Peyer's patch (tissue), 4 donors: ENCODE measurements around the gene LRFN5. TPM values are rescaled to one million over a fixed set of nuclear protein-coding genes. Genes with fewer than 3 reads are reported as not detected.

Experiments
- DNase-seq, 3 donors: peaks; one replicate each; pipeline ENCODE4 v3.0.0-alpha.2; 2017 to 2019
- H3K27ac ChIP-seq, 4 donors: fragments of 200-600 bp; sonication (generic); one replicate each; pipeline ENCODE4 v1.5.1; 2016 to 2019
- H3K27me3 ChIP-seq, 2 donors: fragments of 200-600 bp; sonication (generic); one replicate each; pipeline ENCODE4 v1.5.1; 2019
- H3K36me3 ChIP-seq, 3 donors: fragments of 200-600 bp; sonication (generic); one replicate each; pipeline ENCODE4 v1.5.1; 2016 to 2019
- H3K4me1 ChIP-seq, 4 donors: fragments of 200-600 bp; sonication (generic); one replicate each; pipeline ENCODE4 v1.5.1; 2016 to 2019
- H3K4me3 ChIP-seq, 4 donors: fragments of 200-600 bp; sonication (generic); 1 replicate in 3 of 4; 2 replicates in 1 of 4; pipeline ENCODE4 v1.5.1; 2016 to 2019; ENCODE audit warnings: mild to moderate bottlenecking in 1 of 4
- H3K9me3 ChIP-seq, 4 donors: fragments of 200-600 bp; sonication (generic); one replicate each; pipeline ENCODE4 v1.5.1; 2016 to 2019; ENCODE audit warnings: mild to moderate bottlenecking in 1 of 4
- POLR2A ChIP-seq, 2 donors: fragments of 450-650 bp; IDR thresholded peaks; one replicate each; pipeline ENCODE4 v1.5.1; 2017; ENCODE audit warnings: antibody characterized with exemption in 2 of 2, mild to moderate bottlenecking in 2 of 2, moderate library complexity in 2 of 2
- small RNA-seq, 2 donors: library from RNA; depleted of rRNA; stranded (forward); fragments of <200 nt; gene quantifications; one replicate each; pipeline ENCODE3, GENCODE V24; 2016
- total RNA-seq, 4 donors: library from RNA; depleted of rRNA; stranded (reverse); fragments of >200 nt; gene quantifications; one replicate each; pipeline ENCODE4 v1.1.0, GENCODE V29; 2016
- TF ChIP-seq, protein P1 (sequence below), 6 experiments: fragments of 450-650 bp in 4 of 6; fragments of 200-600 bp in 2 of 6; sonication (generic) in 1 of 6; IDR thresholded peaks; one replicate each; pipeline ENCODE4 v1.5.1; 2017 to 2019; ENCODE audit warnings: antibody characterized with exemption in 6 of 6, mild to moderate bottlenecking in 3 of 6, moderate library complexity in 1 of 6

LRFN5 gene
- total RNA-seq, 4 donors from 2014 or later = 0.67 to 2.5 (median 1.7) TPM; not detected in 1

DNA sequence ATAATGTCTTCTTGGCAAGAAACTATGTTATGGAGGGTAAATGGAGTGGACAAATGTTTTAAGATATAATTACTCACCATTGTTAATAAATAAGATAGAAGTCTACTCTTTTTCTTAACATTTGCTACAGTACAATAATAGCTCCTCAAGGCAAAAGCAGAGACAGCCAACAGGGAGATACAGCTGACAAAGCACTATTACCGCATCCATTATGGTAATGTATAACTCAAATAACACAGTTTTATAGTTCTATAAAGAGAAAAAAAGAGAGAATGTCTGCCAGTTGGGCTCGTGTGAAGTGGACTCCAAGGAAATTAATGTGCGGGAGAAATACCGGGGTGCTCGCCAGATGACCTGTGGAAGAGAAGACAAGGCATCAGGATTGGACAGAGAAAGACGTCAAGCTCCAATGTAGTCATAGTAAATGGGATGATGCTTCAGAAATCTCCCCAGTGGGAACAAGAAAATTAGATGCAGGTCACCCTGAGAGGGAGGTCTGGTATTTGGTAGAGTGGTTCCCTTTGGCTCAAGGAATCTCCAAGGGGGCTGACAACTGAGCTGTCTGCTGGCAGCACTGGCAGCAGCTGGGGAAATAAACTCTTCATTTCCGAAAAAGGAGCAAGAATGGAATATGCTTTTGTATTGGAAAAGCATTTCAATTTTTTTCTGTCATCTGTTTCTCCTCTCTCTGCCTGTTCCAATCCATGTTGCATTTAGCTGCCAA lies 343.9 kb downstream of the LRFN5 start:
- H3K9me3 ChIP-seq = no peaks in the 10 kb centered on the region
- no peaks in the 10 kb centered on the region for H3K27me3 ChIP-seq
- no peak for DNase-seq
- H3K27ac ChIP-seq = no peak overlapping the region
- TF ChIP-seq, protein P1, sequence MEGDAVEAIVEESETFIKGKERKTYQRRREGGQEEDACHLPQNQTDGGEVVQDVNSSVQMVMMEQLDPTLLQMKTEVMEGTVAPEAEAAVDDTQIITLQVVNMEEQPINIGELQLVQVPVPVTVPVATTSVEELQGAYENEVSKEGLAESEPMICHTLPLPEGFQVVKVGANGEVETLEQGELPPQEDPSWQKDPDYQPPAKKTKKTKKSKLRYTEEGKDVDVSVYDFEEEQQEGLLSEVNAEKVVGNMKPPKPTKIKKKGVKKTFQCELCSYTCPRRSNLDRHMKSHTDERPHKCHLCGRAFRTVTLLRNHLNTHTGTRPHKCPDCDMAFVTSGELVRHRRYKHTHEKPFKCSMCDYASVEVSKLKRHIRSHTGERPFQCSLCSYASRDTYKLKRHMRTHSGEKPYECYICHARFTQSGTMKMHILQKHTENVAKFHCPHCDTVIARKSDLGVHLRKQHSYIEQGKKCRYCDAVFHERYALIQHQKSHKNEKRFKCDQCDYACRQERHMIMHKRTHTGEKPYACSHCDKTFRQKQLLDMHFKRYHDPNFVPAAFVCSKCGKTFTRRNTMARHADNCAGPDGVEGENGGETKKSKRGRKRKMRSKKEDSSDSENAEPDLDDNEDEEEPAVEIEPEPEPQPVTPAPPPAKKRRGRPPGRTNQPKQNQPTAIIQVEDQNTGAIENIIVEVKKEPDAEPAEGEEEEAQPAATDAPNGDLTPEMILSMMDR (IDR thresholded peaks at IDR 0.05) = no peak
- TF ChIP-seq POLR2A (IDR thresholded peaks at IDR 0.05) = no peak
- H3K4me1 ChIP-seq = no peaks in the 10 kb centered on the region
- H3K36me3 ChIP-seq = no peaks in the 10 kb centered on the region
- H3K4me3 ChIP-seq = no peak overlapping the region

Small RNA genes lying within 50 kb of the gene (small RNA-seq; reads per million reads assigned to genes)
- 0 reads per million in 2 donors for gene RF00322
